GM12864 (cell line): ENCODE data around the gene CGNL1.

ENCODE experiments used
- DNase-seq: peaks from one replicate; pipeline ENCODE4 v3.0.0-alpha.2; 2011; ENCODE audit warnings: low read depth
- H3K4me3 ChIP-seq: 2 replicates; pipeline ENCODE4 v1.5.1; 2011; ENCODE audit warnings: mild to moderate bottlenecking, low read depth, low read length, control low read depth
- CTCF ChIP-seq: IDR thresholded peaks from 2 replicates; pipeline ENCODE4 v1.5.1; 2011; ENCODE audit warnings: low read depth, mild to moderate bottlenecking, moderate library complexity, low read length, control low read depth, inconsistent platforms; ENCODE audit errors: missing control alignments

The CGNL1 gene

GRCh38 chr15:57401546-57401945, 25.2 kb downstream of the CGNL1 start:
- no peak for TF ChIP-seq CTCF
- no peak overlapping the region for H3K4me3 ChIP-seq
- no peak for DNase-seq

- no peak overlapping the region for H3K4me3 ChIP-seq
- no peak for TF ChIP-seq CTCF
- DNase-seq: no peak
These were observed 26.7 kb downstream of the CGNL1 start for GRCh38 chr15:57403017-57403416.

GRCh38 chr15:57403566-57404325, 27.4 kb downstream of the CGNL1 start:
- DNase-seq: no peak
- no peak overlapping the region for H3K4me3 ChIP-seq
- TF ChIP-seq CTCF: no peak

- no peak overlapping the region for H3K4me3 ChIP-seq
- no peak for TF ChIP-seq CTCF
- DNase-seq: no peak
These were observed 28.8 kb downstream of the CGNL1 start for GRCh38 chr15:57405133-57405532.

- H3K4me3 ChIP-seq: no peak overlapping the region
- TF ChIP-seq CTCF: no peak
- no peak for DNase-seq
These were observed 29.9 kb downstream of the CGNL1 start for GRCh38 chr15:57406062-57406772.

GRCh38 chr15:57410373-57410772, 34.1 kb downstream of the CGNL1 start:
- no peak overlapping the region for H3K4me3 ChIP-seq
- TF ChIP-seq CTCF: no peak
- no peak for DNase-seq
